A549 (cell line): ENCODE results near the gene ARHGAP42. TPM values are rescaled to one million over a fixed set of nuclear protein-coding genes. Genes with fewer than 3 reads are reported as not detected.

Source experiments
- ATAC-seq, 2 experiments: fragments of 200-7000 bp in 1 of 2; fragments of >200 bp in 1 of 2; cut with Nextera tagmentation in 1 of 2; cut with Tn5 transposase in 1 of 2; 3 replicates each; pipeline versions ENCODE4 v1.8.0 to v1.9.1; 2018 to 2020; ENCODE audit warnings: mild to moderate bottlenecking in 1 of 2, moderate library complexity in 1 of 2
- CTCF ChIA-PET: fragments of 300-600 bp; sonication (Branson Sonifier 250); formaldehyde crosslinking; extraction: SDS; loops from one replicate; lab custom pipeline; 2021; ENCODE audit warnings: antibody characterized with exemption, inconsistent platforms; lab: Yijun Ruan, JAX
- POLR2A ChIA-PET: fragments of 350-600 bp; formaldehyde crosslinking; extraction: SDS; loops from one replicate; lab custom pipeline; 2021; ENCODE audit warnings: antibody characterized with exemption, inconsistent platforms; lab: Yijun Ruan, JAX
- DNase-seq, 2 experiments: peaks; one replicate each; pipeline versions ENCODE4 v3.0.0 to v3.0.0-alpha.2; 2011 to 2016; ENCODE audit warnings: low read depth in 1 of 2, low spot score in 1 of 2
- FAIRE-seq: peaks from 2 replicates; lab custom pipeline; 2011; peaks lifted over from hg19 to GRCh38; lab: Jason Lieb, UNC
- H3K27ac ChIP-seq, 2 experiments: fragments of >200 bp; sonication (Bioruptor Twin); formaldehyde crosslinking; 3 replicates each; pipeline ENCODE4 v1.5.1; 2016 to 2017
- H3K4me1 ChIP-seq: fragments of >200 bp; sonication (Bioruptor Twin); formaldehyde crosslinking; 3 replicates; pipeline ENCODE4 v1.6.1; 2016
- H3K4me2 ChIP-seq: fragments of >200 bp; sonication (Bioruptor Twin); formaldehyde crosslinking; 3 replicates; pipeline ENCODE4 v1.6.1; 2016
- H3K4me3 ChIP-seq: fragments of >200 bp; sonication (Bioruptor Twin); formaldehyde crosslinking; 3 replicates; pipeline ENCODE4 v1.5.1; 2016
- H3K9me3 ChIP-seq: fragments of >200 bp; sonication (Bioruptor Twin); formaldehyde crosslinking; 3 replicates; pipeline ENCODE4 v1.6.1; 2016
- BHLHE40 ChIP-seq: IDR thresholded peaks from 2 replicates; pipeline ENCODE4 v1.6.1; 2012; ENCODE audit warnings: low read depth, low read length, inconsistent platforms
- CBX2 ChIP-seq: fragments of 200-600 bp; sonication (generic); IDR thresholded peaks from 2 replicates; pipeline ENCODE4 v1.6.1; 2016; ENCODE audit warnings: low read depth, mild to moderate bottlenecking, borderline replicate concordance
- CEBPB ChIP-seq, 2 experiments: fragments of >200 bp in 1 of 2; sonication (Bioruptor Twin) in 1 of 2; formaldehyde crosslinking in 1 of 2; IDR thresholded peaks; 2 replicates each; pipeline ENCODE4 v1.6.1; 2012 to 2016
- EHF ChIP-seq: fragments of 250-450 bp; sonication (Bioruptor Pico); IDR thresholded peaks from 2 replicates; pipeline ENCODE4 v1.5.0; 2020; ENCODE audit warnings: mild to moderate bottlenecking
- ELK1 ChIP-seq: fragments of 150-350 bp; IDR thresholded peaks from 2 replicates; pipeline ENCODE4 v1.6.1; 2014; ENCODE audit warnings: low read depth, mild to moderate bottlenecking, low read length
- FOSB ChIP-seq: fragments of 250-450 bp; sonication (Bioruptor Pico); IDR thresholded peaks from 2 replicates; pipeline ENCODE4 v1.5.0; 2020; ENCODE audit warnings: mild to moderate bottlenecking, moderate library complexity
- FOXS1 ChIP-seq: fragments of 250-450 bp; sonication (Bioruptor Pico); IDR thresholded peaks from 2 replicates; pipeline ENCODE4 v1.5.0; 2020; ENCODE audit warnings: mild to moderate bottlenecking, moderate library complexity
- GATA3 ChIP-seq: IDR thresholded peaks from 2 replicates; pipeline ENCODE4 v1.6.1; 2012; ENCODE audit warnings: borderline replicate concordance
- HDAC2 ChIP-seq: fragments of 200-600 bp; sonication (generic); IDR thresholded peaks from 2 replicates; pipeline ENCODE4 v1.6.1; 2016
- HOXA7 ChIP-seq: fragments of 250-450 bp; sonication (Bioruptor Pico); IDR thresholded peaks from 2 replicates; pipeline ENCODE4 v1.5.0; 2020; ENCODE audit warnings: mild to moderate bottlenecking, moderate library complexity
- HOXB13 ChIP-seq: fragments of 250-450 bp; sonication (Bioruptor Pico); IDR thresholded peaks from 2 replicates; pipeline ENCODE4 v1.5.0; 2020; ENCODE audit warnings: low read depth, mild to moderate bottlenecking, moderate library complexity
- HOXB5 ChIP-seq: fragments of 250-450 bp; sonication (Bioruptor Pico); IDR thresholded peaks from 2 replicates; pipeline ENCODE4 v1.5.0; 2020; ENCODE audit warnings: mild to moderate bottlenecking, moderate library complexity
- KDM1A ChIP-seq: fragments of 200-600 bp; sonication (generic); IDR thresholded peaks from 2 replicates; pipeline ENCODE4 v1.6.1; 2016; ENCODE audit warnings: low read depth, mild to moderate bottlenecking
- MAFK ChIP-seq: fragments of 450-650 bp; IDR thresholded peaks from 2 replicates; pipeline ENCODE4 v1.6.1; 2014; ENCODE audit not compliant: partially characterized antibody
- NFE2L2 ChIP-seq: fragments of 150-350 bp; conservative IDR thresholded peaks from 2 replicates; pipeline ENCODE4 v1.6.1; 2014; ENCODE audit warnings: low read length
- NPAS2 ChIP-seq: fragments of 250-450 bp; sonication (Bioruptor Pico); IDR thresholded peaks from 2 replicates; pipeline ENCODE4 v1.8.0; 2022; ENCODE audit warnings: mild to moderate bottlenecking, moderate library complexity, borderline replicate concordance
- POLR2AphosphoS2 ChIP-seq: conservative IDR thresholded peaks from 2 replicates; pipeline ENCODE4 v1.6.1; 2012; ENCODE audit warnings: low read length, improper control_type of control experiment, inconsistent platforms
- RARB ChIP-seq: fragments of 250-450 bp; sonication (Bioruptor Pico); IDR thresholded peaks from 2 replicates; pipeline ENCODE4 v1.8.0; 2021; ENCODE audit warnings: mild to moderate bottlenecking, moderate library complexity
- RCOR1 ChIP-seq: fragments of 150-350 bp; IDR thresholded peaks from 2 replicates; pipeline ENCODE4 v1.6.1; 2014; ENCODE audit warnings: antibody characterized with exemption, low read length, low read depth
- REST ChIP-seq: fragments of 200-600 bp; sonication (generic); IDR thresholded peaks from 2 replicates; pipeline ENCODE4 v1.6.1; 2016; ENCODE audit warnings: antibody characterized with exemption, mild to moderate bottlenecking, moderate library complexity
- RFX5 ChIP-seq: fragments of 450-650 bp; IDR thresholded peaks from 2 replicates; pipeline ENCODE4 v1.7.1; 2014; ENCODE audit warnings: antibody characterized with exemption, mild to moderate bottlenecking, moderate library complexity
- RNF2 ChIP-seq: fragments of 200-600 bp; sonication (generic); IDR thresholded peaks from 2 replicates; pipeline ENCODE4 v1.6.1; 2016; ENCODE audit warnings: low read depth, mild to moderate bottlenecking, antibody characterized with exemption, moderate library complexity, borderline replicate concordance
- SMC3 ChIP-seq: fragments of >200 bp; sonication (Bioruptor Twin); formaldehyde crosslinking; IDR thresholded peaks from 3 replicates; pipeline ENCODE4 v1.6.1; 2018; ENCODE audit warnings: inconsistent platforms
- ZFP36 ChIP-seq: fragments of 450-650 bp; IDR thresholded peaks from 2 replicates; pipeline ENCODE4 v1.6.1; 2014; ENCODE audit warnings: borderline replicate concordance; ENCODE audit not compliant: partially characterized antibody
- ZNF302 ChIP-seq: fragments of 250-450 bp; sonication (Bioruptor Pico); IDR thresholded peaks from 2 replicates; pipeline ENCODE4 v1.9.0; 2021; ENCODE audit warnings: inconsistent platforms, mild to moderate bottlenecking, moderate library complexity
- WGBS: methylation state at CpG from one replicate; pipeline ENCODE4 v1.1.6; 2017; ENCODE audit errors: missing lambda C conversion rate; 5-methylcytosine and 5-hydroxymethylcytosine counted together
- polyA plus RNA-seq, 4 experiments: library from polyadenylated mRNA; depleted of rRNA in 3 of 4; stranded (reverse); fragments of >200 nt; fragmentation: RNase III in 1 of 4; extraction: RNeasy Plus Mini Kit Qiagen cat#74134 plus additional on column Dnase treatment in 1 of 4; gene quantifications; 2 replicates in 3 of 4; 3 replicates in 1 of 4; pipeline ENCODE4 v1.2.3, GENCODE V29; 2011 to 2017
- TF ChIP-seq, protein P1 (sequence below): fragments of >200 bp; sonication (Bioruptor Twin); formaldehyde crosslinking; IDR thresholded peaks from 3 replicates; pipeline ENCODE4 v1.5.1; 2016
- TF ChIP-seq, protein P2 (sequence below): IDR thresholded peaks from 2 replicates; pipeline ENCODE4 v1.6.1; 2012; ENCODE audit warnings: low read depth, borderline replicate concordance
- TF ChIP-seq, protein P3 (sequence below): fragments of 250-450 bp; sonication (Bioruptor Pico); IDR thresholded peaks from 2 replicates; pipeline ENCODE4 v1.5.0; 2021; ENCODE audit warnings: mild to moderate bottlenecking, moderate library complexity, borderline replicate concordance

ARHGAP42 gene
- polyA plus RNA-seq, 2 of the 4 experiments (the other 2 are of a cell fraction): 5.1 to 17.0 TPM

DNA sequence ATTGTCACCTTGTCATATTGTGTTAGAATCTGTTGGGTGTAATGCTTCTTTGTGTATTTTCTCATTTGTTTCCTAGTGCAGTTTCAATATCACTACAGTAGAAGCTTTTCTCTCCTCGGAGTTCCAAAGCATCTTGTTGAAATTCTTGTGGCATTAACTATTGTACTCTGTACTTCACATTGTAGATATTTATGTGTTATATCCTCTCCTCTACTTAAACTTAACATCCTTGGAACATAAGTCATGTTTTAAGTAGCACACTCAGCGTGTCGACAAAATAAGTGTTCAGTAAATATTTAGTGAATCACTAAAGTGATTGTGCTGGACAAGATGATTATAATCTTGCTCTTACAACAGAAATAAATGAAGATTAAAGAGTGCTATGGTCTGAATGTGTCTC, 201.7 kb downstream of the ARHGAP42 start:
- POLR2A ChIA-PET: no interaction called here
- no peak for TF ChIP-seq BHLHE40
- TF ChIP-seq RFX5: no peak
- TF ChIP-seq RCOR1: no peak
- no peak for TF ChIP-seq NPAS2
- TF ChIP-seq ELK1: no peak
- no peak for TF ChIP-seq MAFK
- TF ChIP-seq, protein P1, sequence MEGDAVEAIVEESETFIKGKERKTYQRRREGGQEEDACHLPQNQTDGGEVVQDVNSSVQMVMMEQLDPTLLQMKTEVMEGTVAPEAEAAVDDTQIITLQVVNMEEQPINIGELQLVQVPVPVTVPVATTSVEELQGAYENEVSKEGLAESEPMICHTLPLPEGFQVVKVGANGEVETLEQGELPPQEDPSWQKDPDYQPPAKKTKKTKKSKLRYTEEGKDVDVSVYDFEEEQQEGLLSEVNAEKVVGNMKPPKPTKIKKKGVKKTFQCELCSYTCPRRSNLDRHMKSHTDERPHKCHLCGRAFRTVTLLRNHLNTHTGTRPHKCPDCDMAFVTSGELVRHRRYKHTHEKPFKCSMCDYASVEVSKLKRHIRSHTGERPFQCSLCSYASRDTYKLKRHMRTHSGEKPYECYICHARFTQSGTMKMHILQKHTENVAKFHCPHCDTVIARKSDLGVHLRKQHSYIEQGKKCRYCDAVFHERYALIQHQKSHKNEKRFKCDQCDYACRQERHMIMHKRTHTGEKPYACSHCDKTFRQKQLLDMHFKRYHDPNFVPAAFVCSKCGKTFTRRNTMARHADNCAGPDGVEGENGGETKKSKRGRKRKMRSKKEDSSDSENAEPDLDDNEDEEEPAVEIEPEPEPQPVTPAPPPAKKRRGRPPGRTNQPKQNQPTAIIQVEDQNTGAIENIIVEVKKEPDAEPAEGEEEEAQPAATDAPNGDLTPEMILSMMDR: no peak
- no peak for TF ChIP-seq SMC3
- TF ChIP-seq POLR2AphosphoS2: no peak
- TF ChIP-seq, protein P2, sequence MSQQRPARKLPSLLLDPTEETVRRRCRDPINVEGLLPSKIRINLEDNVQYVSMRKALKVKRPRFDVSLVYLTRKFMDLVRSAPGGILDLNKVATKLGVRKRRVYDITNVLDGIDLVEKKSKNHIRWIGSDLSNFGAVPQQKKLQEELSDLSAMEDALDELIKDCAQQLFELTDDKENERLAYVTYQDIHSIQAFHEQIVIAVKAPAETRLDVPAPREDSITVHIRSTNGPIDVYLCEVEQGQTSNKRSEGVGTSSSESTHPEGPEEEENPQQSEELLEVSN: no peak
- no peak for TF ChIP-seq GATA3
- no peak for TF ChIP-seq RNF2
- no peak for TF ChIP-seq HOXB13 (CRISPR knock-in tag)
- TF ChIP-seq CBX2: no peak
- no peak for TF ChIP-seq EHF (CRISPR knock-in tag)
- TF ChIP-seq HDAC2: no peak
- TF ChIP-seq, protein P3, sequence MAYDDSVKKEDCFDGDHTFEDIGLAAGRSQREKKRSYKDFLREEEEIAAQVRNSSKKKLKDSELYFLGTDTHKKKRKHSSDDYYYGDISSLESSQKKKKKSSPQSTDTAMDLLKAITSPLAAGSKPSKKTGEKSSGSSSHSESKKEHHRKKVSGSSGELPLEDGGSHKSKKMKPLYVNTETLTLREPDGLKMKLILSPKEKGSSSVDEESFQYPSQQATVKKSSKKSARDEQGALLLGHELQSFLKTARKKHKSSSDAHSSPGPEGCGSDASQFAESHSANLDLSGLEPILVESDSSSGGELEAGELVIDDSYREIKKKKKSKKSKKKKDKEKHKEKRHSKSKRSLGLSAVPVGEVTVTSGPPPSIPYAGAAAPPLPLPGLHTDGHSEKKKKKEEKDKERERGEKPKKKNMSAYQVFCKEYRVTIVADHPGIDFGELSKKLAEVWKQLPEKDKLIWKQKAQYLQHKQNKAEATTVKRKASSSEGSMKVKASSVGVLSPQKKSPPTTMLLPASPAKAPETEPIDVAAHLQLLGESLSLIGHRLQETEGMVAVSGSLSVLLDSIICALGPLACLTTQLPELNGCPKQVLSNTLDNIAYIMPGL (CRISPR knock-in tag): no peak
- no peak for TF ChIP-seq KDM1A
- TF ChIP-seq FOXS1 (CRISPR knock-in tag): no peak
- no peak for ATAC-seq
- no peak for FAIRE-seq
- CTCF ChIA-PET: no interaction called here
- WGBS: 84% methylated on average over 3 of the region's 3 CpGs
- Histone ChIP-seq H3K4me3 (no peak overlapping the region), H3K9me3 (no peaks in the 10 kb centered on the region), H3K27ac (no peak overlapping the region), H3K4me1 (no peaks in the 10 kb centered on the region), H3K4me2 (no peak overlapping the region)
- no peak for DNase-seq

DNA sequence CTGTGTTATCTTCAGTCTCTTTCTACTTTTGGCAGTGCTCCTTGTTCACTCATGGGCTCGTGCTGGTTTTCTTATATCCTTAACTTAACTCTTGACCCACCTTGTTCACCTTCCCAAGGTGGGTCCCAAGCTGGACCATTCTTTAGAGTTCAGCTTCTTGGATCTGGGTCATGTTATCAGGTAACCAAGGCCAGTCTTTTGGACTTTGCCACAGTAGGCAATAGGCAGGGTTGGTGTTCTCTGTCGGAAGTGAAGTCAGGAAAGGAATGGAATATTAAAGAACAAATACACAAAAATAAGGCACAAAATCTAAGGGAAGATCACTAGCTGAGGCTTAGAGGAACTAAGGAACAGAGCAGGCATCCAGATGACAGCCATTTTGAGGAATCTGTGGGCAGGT, 202.7 kb downstream of the ARHGAP42 start:
- CTCF ChIA-PET: no interaction called here
- 70% methylated on average over 2 of the region's 2 CpGs for WGBS
- ATAC-seq: no peak
- TF ChIP-seq HOXA7 (CRISPR knock-in tag) (no peak), NPAS2 (no peak), RCOR1 (no peak), RARB (CRISPR knock-in tag) (no peak), ZFP36 (no peak), HOXB5 (CRISPR knock-in tag) (no peak), CEBPB (IDR thresholded peaks at IDR 0.05) (no peak), FOSB (CRISPR knock-in tag) (no peak), HOXB13 (CRISPR knock-in tag) (no peak), ZNF302 (CRISPR knock-in tag) (no peak), KDM1A (no peak), NFE2L2 (no peak), REST (no peak)
- TF ChIP-seq, protein P3 (CRISPR knock-in tag): no peak

More for the DNA sequence above, 202.7 kb downstream of the ARHGAP42 start:
- H3K27ac ChIP-seq: no peak overlapping the region
- FAIRE-seq (no peak), DNase-seq (no peak)
- no peak overlapping the region for H3K4me3 ChIP-seq
- H3K4me1 ChIP-seq: no peaks in the 10 kb centered on the region
- H3K4me2 ChIP-seq: no peak overlapping the region
- POLR2A ChIA-PET: no interaction called here
- H3K9me3 ChIP-seq: no peaks in the 10 kb centered on the region
